ENCODE measurements around the gene ATG12.
A peak's percentile ranks its signal among the peaks of the same experiment; 100 is the strongest.
"Not testable (repeated sequence)": the region's sequence is repeated elsewhere in the genome, so short reads cannot be mapped to it uniquely, and the experiment has no call there.

The ATG12 gene

GRCh38 chr5:115829913-115830312 is 11.5 kb downstream of the ATG12 start:
- DNase-seq (ENCODE audit: low read depth) = no peak
- no peak overlapping the region for H3K4me3 ChIP-seq (ENCODE audit: low read depth, low read length)
- TF ChIP-seq, protein P1, sequence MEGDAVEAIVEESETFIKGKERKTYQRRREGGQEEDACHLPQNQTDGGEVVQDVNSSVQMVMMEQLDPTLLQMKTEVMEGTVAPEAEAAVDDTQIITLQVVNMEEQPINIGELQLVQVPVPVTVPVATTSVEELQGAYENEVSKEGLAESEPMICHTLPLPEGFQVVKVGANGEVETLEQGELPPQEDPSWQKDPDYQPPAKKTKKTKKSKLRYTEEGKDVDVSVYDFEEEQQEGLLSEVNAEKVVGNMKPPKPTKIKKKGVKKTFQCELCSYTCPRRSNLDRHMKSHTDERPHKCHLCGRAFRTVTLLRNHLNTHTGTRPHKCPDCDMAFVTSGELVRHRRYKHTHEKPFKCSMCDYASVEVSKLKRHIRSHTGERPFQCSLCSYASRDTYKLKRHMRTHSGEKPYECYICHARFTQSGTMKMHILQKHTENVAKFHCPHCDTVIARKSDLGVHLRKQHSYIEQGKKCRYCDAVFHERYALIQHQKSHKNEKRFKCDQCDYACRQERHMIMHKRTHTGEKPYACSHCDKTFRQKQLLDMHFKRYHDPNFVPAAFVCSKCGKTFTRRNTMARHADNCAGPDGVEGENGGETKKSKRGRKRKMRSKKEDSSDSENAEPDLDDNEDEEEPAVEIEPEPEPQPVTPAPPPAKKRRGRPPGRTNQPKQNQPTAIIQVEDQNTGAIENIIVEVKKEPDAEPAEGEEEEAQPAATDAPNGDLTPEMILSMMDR (IDR thresholded peaks at IDR 0.05; ENCODE audit: low read depth, low read length, missing control alignments) = no peak

- H3K4me3 ChIP-seq (ENCODE audit: low read depth, low read length) = no peak overlapping the region
- DNase-seq (ENCODE audit: low read depth) = no peak
- TF ChIP-seq, protein P1 (IDR thresholded peaks at IDR 0.05; ENCODE audit: low read depth, low read length, missing control alignments) = no peak
Observed at GRCh38 chr5:115825948-115826347, 15.4 kb downstream of the ATG12 start.

DNA sequence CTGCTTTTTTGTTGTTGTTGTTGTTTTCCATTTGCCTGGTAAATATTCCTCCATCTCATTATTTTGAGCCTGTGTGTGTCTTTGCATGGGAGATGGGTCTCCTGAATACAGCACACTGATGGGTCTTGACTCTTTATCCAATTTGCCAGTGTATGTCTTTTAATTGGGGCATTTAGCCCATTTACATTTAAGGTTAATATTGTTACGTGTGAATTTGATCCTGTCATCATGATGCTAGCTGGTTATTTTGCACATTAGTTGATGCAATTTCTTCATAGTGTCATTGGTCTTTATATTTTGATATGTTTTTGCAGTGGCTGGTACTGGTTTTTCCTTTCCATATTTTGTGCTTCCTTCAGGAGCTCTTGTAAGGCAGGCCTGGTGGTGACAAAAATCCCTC is 16.4 kb downstream of the ATG12 start:
- not testable (repeated sequence) for H3K4me3 ChIP-seq (ENCODE audit: low read depth, low read length); DNase-seq (ENCODE audit: low read depth)

GRCh38 chr5:115820846-115821245 is 20.5 kb downstream of the ATG12 start:
- no peak for DNase-seq (ENCODE audit: low read depth)
- TF ChIP-seq, protein P1 (IDR thresholded peaks at IDR 0.05; ENCODE audit: low read depth, low read length, missing control alignments) = no peak
- H3K4me3 ChIP-seq (ENCODE audit: low read depth, low read length) = no peak overlapping the region

DNA sequence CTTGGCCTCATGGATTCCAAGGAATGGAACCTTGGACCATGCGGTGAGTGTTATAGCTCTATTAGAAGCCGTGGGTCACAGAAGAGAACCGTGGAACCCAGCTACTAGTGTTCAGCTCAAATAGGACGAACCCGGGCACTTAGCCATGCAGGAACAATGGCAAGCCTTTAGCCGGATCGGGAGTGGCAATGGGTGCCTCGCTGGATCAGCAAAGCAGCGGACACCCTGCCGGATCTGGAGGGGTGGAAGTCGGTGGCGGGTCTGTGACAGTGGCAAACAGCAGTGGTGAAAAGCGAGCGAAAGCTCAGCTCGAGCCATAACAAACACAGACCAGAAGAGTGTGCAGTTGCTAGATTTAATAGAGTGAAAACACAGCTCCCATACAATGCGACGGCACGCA is 22.5 kb downstream of the ATG12 start:
- TF ChIP-seq, protein P1 (IDR thresholded peaks at IDR 0.05; ENCODE audit: low read depth, low read length, missing control alignments) = no peak
- H3K4me3 ChIP-seq (ENCODE audit: low read depth, low read length) = no peak overlapping the region
- DNase-seq (ENCODE audit: low read depth) = no peak

GRCh38 chr5:115817386-115817785 is 24.0 kb downstream of the ATG12 start:
- no peak for DNase-seq (ENCODE audit: low read depth)
- H3K4me3 ChIP-seq (ENCODE audit: low read depth, low read length) = no peak overlapping the region
- TF ChIP-seq, protein P1 (IDR thresholded peaks at IDR 0.05; ENCODE audit: low read depth, low read length, missing control alignments) = no peak

GRCh38 chr5:115816226-115817081 is 24.9 kb downstream of the ATG12 start, which contains the start of gene CDO1:
CDO1 (minus strand) TSS chr5:115816659; CDS start chr5:115816397, 262 bp downstream.
- peak within 1 kb of the TSS; percentile 11 for H3K4me3 ChIP-seq (ENCODE audit: low read depth, low read length)
- TF ChIP-seq, protein P1 (IDR thresholded peaks at IDR 0.05; ENCODE audit: low read depth, low read length, missing control alignments) = no peak
- DNase-seq (ENCODE audit: low read depth) = no peak
